Measurements from ENCODE around the gene LRRC49.

- TF ChIP-seq GABPB1 (CRISPR knock-in tag; IDR thresholded peaks at IDR 0.05) (no peak), RBFOX2 (IDR thresholded peaks at IDR 0.05; ENCODE audit: low read depth, low read length) (no peak)
These were observed 178.9 kb downstream of the LRRC49 start for GRCh38 chr15:71071529-71071928.

Measured in HepG2 (cell line).